Stimulated activated CD4-positive, alpha-beta T cell treated with anti-CD3 and anti-CD28 coated beads, TNF-alpha, amount 100 ng/mL, for 48 hours (primary cell): Measurements from ENCODE around the gene STIM2.
"Not testable (repeated sequence)": the region's sequence is repeated elsewhere in the genome, so short reads cannot be mapped to it uniquely, and the experiment has no call there.

Experiments used
- DNase-seq, 3 donors: peaks; one replicate each; pipeline ENCODE4 v3.0.0-alpha.2; 2020; ENCODE audit warnings: low read depth in 3 of 3

Gene STIM2

DNA sequence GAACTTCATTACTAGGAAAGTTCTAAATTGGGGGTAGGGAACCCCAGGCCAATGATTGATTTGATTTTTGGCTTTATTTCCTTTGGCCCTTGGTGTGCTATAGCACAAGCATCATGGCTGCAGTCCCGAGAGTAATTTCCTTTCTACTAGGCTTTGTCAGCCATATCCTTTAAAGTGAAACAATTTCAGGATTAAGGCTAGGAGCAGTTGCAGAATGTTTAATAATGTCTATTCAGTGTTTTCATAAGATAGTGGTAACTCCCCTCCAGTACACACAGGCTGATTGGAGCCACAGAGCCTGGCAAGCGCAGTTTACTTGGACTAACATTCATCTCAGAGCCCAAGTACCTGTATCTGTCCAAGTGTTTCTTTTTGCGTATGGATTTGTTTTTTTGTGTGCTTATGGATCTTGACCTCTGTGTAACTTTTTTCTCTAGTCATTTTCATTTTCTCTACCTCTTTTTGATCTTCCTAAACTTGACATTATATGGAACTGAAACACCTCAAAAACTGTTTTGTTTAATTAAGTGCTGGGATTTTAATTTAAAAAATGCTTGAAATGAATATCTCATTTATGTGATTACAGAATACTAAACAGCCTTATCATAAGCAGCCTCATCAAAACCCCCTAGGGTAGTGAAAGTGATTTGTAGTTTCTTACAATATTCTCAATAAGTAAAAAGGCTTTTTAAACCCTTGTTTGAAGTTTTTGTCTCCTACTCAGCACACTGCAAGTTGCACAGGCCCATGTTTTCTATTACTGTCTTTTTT lies 7.5 kb downstream of the STIM2 start:
- DNase-seq, result no peak

DNA sequence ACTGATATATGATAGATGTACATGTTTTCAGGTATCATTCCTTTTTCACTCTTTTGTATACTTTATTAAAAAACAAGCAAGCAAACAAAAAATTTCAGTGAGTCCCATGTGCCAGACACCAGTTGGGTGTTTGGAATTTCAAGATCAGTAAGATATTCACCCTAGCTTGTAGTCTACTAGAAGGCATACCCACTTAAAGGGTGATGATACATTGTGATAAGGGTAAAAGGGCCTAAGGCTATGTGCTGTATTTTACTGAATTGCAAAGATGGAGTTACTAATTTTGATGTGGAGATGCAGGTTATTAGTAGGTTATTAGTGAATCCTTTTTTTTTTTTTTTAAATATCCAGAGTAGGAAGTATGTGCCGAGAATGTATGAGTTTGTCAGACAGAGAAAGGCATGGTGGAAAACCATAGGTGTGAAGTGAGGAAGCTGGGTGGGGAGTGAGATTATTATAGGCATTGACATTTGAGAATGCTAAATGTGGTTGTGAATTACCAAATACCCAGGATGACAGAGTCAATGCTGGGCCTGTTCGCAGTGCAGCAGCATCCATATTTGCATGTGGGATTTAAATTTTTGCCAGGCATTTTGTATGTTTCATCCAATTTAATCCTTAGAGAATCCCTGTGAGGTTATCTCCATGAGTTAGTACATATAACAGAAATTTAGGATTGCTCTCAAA lies 10.1 kb downstream of the STIM2 start:
- no peak for DNase-seq

DNA sequence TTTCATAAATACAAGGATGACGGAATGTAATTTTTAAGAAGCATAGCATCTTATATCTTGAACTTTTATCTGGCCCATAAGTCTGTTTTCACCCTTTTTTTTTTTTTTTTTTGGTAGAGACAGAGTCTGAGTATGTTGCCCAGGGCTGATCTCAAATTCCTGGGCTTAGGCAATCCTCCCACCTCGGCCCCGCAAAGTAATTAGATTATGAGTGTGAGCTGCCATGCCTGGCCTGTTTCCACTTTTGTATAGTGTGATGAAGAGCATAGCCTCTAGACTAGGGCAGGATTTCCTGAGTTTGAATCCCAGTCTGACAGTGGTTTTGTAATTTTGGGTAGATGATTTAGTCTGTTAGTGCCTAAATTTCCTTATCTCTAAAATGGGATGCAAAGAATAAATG lies 11.0 kb downstream of the STIM2 start:
- no peak for DNase-seq

DNA sequence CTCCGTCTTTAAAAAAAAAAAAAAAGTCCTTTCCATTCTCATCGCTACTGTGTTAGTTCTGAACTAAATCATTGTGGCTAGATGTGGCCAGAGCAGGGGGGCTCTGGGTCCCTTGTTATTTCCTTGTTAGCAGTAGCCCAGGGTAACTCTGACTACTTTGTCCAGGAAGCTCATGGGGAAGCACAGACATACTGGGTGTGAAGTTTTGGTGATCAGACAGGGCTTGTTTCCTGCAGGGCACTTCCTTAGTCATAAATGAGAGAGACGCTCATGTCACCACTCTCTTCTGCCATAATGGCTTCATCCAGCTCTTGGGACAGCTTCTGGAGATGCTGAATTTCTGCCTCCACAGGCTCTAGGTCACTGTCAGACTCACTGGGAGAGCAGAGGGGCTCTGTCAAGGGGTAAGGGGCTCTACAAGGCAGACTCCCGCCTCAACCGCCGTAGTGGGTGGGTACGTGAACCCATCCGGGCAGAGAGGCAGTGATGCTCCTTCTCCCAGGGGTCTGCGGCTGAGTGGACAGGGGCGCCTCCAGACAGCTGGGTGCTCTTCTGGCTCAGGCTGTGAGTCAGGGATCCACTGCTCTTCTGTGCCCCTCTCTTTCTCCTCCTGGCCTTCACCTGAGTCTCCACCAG lies 12.9 kb downstream of the STIM2 start:
- peak in 1 of 3 donors; percentile 48 for DNase-seq

DNA sequence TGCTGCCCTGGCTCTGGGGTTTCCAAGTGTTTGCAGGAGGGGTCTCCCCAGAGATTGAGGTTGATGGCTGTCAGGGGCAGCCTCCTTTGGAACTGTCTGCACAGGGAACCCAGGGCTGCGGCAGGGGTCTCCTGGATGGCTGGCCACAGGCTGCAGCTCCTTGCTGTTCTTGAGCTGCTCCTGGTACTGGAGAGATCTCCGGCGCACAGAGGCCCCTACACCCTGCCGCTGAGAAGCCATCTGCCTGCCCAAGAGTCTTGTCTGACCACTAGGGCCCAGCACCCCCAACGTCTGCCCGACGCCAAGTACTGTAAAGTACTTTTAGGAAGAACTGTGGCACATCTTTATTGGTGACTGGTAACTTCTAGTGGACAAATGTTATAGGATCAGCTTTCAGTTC lies 13.5 kb downstream of the STIM2 start:
- no peak for DNase-seq

DNA sequence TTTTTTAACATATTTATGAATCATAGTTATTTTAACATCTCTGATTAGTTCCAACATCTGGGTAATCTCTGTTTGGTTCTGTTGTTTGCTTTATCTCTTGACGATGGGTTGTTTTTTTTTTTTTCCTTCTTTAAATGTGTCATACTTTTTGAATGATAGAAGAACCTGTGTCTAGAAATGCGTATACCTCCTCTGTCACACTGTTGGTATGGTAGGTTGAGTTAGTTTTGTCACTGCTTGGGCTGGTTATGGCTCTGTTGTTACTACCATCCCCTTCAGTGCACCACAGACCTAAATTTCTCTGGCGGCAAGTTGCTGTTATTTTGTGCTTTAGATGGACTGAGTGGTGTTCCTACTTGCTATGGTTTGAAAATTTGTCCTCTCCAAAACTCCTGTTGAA lies 16.8 kb downstream of the STIM2 start:
- no peak for DNase-seq

DNA sequence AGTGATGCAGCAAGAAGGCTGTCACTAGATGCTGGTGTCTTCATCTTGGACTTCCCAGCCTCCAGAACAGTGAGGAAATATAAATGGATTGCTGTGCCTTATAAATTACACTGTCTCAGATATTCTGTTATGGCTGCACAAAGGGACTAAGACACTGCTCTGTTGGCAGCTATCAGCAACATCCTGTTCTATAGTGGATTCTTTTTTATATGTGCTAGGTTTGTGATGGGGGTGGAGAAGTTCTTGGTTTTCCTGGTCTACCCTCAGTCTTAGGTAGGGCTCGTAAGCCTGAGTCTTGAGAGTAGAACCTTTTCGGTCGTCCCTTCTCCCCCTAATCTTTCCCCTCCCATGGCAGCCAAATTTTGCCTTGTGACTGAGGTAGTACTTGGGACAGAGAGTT lies 17.3 kb downstream of the STIM2 start:
- DNase-seq, result no peak

DNA sequence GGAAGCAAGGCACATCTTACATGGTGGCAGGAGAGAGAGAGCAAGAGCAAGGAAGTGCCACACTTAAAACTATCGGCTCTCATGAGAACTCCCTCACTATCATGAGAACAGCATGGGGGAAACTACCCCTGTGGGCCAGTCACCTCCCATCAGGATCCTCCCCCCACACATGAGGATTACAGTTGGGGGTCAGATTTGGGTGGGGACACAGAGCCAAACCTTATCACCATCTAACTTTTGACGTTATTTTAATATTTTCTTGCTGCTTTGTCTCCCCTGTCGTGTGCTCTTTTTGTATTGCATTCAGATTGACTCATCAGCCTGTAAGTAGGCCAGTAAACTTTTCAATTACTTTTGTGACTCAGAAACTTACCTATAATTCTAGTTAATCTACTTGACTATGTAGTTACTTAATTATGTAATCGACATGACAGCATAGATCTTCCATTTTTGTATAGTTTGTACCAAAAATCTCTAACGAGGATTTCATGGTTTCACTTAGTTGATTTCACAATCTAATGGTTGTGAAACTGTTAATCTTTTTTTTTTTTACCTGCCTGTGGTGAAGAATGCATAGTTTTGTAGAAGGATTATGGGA lies 18.3 kb downstream of the STIM2 start:
- no peak for DNase-seq

DNA sequence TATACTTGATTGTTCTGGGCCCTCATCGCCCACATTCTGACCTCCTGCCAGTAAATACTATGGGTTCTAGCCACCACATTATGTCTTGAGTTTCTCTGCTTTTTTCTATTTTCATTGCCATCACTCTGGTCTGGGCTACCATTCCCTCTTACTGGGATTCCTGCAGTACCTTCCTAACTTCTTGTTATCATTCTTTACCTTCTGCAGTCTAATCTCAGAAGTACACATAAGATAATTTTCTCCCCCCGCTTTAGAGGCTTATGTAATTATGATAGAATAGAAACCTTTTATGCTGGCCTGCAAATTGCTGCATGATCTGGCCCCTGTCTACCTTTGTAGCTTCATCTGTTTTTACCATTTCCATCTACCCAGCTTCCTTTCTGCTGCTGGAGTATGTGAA lies 19.2 kb downstream of the STIM2 start:
- no peak for DNase-seq

DNA sequence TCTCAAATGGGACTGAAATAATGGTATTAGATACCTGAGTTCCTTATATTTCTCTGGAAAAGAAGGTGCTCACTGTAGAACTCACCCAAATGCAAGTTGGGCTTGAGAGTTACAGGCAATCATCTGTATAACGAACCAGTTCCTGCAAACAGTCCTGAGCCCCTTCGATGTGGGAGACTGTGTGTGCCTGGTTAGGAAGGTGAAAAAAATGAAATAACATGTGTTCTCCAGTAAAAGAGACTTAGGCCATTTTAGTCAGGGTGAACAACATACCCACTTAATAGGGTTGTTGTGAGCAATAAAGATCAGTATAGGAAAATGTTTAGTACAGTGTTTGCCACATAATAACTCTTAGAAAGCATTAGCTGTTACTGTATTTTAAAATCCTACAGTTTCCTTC lies 23.4 kb downstream of the STIM2 start:
- DNase-seq, result no peak

DNA sequence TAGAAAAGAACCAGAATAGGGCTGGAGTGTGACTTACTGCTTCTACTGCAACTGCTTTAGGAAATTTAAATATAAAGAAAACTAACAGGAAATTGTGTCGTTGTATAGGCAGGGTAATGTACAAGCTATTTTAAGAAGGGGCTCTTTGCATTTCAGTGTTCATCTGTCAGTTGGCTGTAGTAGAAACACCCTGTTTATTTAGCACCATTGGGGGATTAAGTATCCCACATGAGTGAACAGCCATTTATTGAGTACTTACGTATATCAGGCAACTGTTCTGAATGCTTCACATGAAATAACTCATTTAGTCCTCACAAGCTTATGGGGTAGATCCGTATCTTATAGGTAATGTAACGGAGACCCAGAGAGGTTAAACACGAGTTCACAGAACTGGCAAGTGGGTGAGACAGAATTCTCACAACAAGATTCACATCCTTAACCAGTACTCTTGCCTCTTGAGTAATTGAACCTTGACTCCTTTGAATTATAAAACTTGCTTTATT lies 23.9 kb downstream of the STIM2 start:
- DNase-seq, result no peak

DNA sequence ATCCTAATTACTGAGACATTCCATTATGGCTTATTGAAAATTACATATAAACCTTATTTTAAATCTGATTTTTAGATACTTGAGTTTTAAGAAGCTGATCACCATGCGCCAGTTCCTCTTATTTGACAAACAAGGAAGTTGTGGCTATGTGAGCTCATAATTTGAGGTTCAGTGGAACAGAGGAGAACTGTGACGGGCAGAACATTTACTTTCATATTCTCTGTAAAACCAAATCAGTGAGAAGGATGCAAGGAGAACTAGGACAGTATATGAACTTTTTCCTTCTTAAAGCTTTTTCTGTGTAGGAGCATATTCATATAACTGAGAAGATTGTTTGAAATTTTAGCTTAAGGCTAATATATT lies 25.3 kb downstream of the STIM2 start:
- no peak for DNase-seq

DNA sequence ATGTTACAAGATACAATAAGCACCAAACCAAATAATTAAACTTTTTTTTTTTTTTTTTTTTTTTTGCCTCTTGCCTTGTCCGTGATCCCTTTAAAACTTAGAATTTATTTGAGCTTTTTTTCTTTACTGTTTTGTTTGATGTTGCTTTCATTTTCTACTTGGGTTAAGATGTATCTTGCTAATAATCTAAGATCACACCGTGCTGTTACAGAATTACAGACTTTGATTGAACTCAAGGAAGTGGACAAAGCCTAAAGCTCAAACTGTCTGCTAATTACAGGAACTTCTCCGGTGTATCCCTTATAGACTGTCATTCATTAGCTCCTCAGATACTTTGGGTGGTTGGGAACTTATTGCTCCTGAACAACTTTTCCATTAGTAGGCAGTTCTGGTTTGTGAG lies 26.5 kb downstream of the STIM2 start:
- DNase-seq, result no peak

DNA sequence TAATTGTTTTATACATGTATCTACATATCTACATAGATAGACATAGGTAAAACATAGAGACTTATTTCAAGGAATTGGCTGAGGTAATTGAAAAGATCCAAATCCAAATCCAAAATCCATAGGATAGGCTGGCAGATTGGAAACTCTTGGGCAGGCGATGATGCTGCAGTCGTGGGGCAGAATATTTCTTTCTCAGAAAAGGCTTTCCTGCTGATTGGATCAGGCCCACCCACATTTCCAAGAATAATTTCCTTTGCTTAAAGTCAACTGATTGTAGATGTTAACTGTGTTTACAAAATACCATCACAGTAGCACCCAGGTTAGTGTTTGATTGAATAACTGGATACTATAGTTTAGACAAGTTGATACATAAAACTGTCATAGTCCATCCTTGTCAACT lies 27.2 kb downstream of the STIM2 start:
- DNase-seq, result no peak

DNA sequence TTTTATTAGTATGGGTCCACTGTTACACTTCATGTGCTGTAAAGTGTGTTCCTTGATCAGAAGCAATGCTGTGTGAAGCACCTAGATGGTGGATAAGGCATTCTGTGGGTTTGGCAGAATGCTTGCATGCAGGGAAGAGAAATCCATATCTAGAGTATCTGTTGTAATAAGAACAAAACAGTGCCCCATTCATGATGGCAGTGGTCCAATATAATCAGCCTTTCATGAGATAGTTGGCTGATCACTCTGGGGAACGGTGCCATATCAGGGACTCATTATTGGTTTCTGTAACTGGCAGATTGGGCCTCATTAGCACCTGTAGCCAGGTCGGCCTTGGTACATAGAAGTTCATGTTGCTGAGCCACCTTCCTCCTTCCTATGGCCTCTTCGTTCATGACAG lies 28.7 kb downstream of the STIM2 start:
- DNase-seq, result no peak

DNA sequence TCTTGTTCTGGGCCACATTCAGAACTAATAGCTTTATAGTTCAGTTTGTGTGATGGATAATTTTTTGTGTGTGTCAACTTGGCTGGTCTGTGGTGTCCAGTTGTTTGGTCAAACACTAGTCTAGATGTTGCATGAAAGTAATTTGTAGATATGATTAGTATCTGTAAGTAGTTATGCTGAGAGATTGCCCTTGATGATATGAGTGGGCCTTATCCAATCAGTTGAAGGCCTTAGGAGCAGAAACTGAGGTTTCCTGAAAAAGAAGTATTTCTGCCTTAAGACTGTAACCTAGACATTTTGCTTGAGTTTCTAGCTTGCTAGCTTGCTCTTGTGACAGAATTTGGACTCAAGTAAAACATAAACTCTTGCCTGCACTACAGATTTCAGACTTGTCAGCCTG lies 30.4 kb downstream of the STIM2 start:
- DNase-seq, result no peak

DNA sequence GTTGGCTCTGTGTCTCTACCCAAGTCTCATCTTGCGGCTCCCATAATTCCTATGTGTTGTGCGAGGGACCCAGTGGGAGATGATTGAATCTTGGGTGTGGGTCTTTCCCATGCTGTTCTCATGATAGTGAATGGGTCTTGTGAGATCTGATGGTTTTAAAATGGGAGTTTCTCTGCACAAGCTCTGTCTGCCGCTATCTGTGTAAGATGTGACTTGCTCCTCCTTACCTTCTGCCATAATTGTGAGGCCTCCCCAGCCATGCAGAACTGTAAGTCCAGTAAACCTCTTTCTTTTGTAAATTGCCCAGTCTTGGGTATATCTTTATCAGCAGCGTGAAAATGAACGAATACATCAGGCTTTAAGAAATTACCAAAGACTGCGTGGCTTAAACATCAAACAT lies 31.2 kb downstream of the STIM2 start:
- no peak for DNase-seq

DNA sequence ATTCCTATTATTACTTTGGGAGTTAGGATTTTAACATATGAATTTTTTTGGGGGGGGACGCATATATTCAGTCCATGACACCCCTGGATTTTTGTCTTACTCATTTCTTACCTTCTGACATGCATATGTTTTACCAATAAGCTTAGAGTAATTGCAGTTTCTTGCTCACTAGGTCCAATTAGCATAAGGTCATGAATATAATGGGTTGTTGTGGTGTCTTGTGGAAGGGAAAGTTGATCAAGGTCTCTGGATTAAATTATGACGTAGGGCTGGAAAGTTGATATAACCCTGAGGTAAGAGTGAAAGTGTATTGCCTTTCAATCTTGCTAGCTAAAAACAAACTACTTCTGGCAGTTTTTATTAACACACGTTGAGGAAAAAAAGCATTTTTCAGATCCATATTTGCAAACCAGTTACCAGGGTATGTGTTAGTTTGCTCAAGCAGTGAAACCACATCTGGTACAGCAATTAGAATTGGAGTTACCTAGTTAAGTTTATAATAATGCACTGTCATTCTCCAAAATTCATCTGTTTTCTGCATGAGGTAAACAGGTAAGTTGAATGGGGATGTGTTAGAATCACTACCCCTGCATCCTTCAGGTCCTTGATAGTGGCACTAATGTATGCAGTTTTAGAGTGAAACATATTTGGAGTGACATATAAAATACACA lies 32.0 kb downstream of the STIM2 start:
- no peak for DNase-seq

DNA sequence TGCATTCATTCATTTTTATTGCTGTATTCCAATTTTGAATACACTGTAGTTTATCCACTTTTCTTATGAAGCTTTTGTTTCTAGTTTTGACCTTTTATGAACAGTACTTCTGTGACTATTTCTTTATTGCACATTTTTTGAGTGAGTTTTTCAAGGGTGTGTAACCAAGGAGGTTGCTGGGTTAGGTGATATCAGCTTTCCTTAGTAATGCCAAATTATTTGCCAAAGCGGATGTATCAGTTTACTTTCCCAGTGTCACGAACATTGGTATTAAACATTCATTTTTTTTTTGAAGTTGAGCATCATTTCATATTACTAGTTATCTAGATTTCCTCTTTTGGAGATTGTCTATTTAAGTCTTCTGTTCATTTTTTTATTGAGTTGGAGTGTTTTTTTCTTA lies 32.9 kb downstream of the STIM2 start:
- DNase-seq, result no peak

DNA sequence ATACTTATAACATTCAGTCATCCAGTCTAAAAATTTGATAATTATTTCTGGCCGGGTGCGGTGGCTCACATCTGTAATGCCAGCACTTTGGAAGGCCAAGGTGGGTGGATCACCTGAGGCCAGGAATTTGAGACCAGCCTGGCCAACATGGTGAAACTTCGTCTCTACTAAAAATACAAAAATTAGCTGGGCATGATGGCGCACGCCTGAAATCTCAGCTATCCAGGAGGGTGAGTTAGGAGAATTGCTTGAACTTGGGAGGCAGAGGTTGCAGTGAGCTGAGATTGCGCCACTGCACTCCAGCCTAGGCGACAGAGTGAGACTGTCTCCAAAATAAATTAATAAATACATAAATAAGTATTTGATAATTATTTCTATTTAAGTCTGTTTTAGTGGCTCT lies 34.2 kb downstream of the STIM2 start:
- DNase-seq, result not testable (repeated sequence)

DNA sequence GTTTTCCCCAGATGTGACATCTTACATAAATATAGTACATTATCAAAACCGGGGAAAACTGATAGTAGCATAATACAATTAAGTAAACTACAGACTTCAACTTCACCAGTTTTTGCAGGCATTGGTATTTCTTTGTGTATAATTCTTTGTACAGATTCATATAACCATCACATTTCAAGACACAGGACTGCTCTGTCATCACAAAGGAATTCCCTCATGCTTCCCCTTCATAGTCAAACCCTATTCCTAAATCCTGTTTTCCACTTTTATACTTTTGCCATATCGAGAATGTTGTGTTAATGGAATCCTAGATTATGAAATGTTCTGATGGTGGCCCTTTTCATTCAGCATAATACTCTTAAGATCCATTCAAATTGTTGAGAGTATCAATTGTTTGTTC lies 36.0 kb downstream of the STIM2 start:
- DNase-seq, result no peak

DNA sequence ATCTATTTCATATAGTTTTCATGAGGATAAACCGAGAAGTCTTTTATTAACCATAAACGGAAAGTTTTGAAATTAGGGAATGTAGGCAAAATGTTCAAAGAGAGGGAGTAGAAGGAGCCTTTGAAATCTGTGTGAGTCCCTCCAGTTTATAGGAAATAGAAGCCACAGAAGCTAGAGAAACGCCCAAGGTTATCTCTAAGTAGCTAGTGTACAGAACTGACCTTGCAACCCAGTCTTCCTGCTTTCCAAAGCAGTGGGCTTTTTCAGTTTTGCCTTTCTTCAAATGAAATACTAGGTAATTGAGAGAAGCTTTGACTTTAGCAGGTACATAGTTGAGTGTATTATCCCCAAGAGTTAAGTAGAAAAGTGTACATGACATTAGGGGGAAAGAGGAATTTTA lies 39.4 kb downstream of the STIM2 start:
- no peak for DNase-seq
